Upper lobe of left lung (tissue), 6 donors: Measurements from ENCODE around the gene VPS37B. TPM values are rescaled to one million over a fixed set of nuclear protein-coding genes. Genes with fewer than 3 reads are reported as not detected.
"Not testable (repeated sequence)": the region's sequence is repeated elsewhere in the genome, so short reads cannot be mapped to it uniquely, and the experiment has no call there.

ENCODE experiments used
- ATAC-seq, 2 donors: fragments of 200-7000 bp; cut with Tn5 transposase; one replicate each; pipeline ENCODE4 v1.9.1; 2022; ENCODE audit warnings: mild to moderate bottlenecking in 2 of 2, moderate library complexity in 2 of 2; ENCODE audit not compliant: low FRiP score in 2 of 2
- DNase-seq, 2 donors: peaks; one replicate each; pipeline ENCODE4 v3.0.0-alpha.2; 2019 to 2020
- H3K27ac ChIP-seq, 4 donors: fragments of 200-600 bp; sonication (generic); one replicate each; pipeline ENCODE4 v1.5.1; 2016 to 2019
- H3K27me3 ChIP-seq, 4 donors: fragments of 200-600 bp; sonication (generic); one replicate each; pipeline ENCODE4 v1.5.1; 2017 to 2019
- H3K36me3 ChIP-seq, 4 donors: fragments of 200-600 bp; sonication (generic); one replicate each; pipeline ENCODE4 v1.5.1; 2016 to 2019
- H3K4me1 ChIP-seq, 4 donors: fragments of 200-600 bp; sonication (generic); one replicate each; pipeline ENCODE4 v1.5.1; 2018 to 2019
- H3K4me3 ChIP-seq, 4 donors: fragments of 200-600 bp; sonication (generic); one replicate each; pipeline ENCODE4 v1.5.1; 2017 to 2019; ENCODE audit warnings: mild to moderate bottlenecking in 2 of 4, moderate library complexity in 1 of 4
- H3K9me3 ChIP-seq, 4 donors: fragments of 200-600 bp; sonication (generic); one replicate each; pipeline ENCODE4 v1.5.1; 2018 to 2019
- CTCF ChIP-seq, 6 experiments: fragments of 450-650 bp in 4 of 6; fragments of 200-600 bp in 2 of 6; sonication (generic) in 2 of 6; IDR thresholded peaks; one replicate each; pipeline ENCODE4 v1.5.1; 2016 to 2019; ENCODE audit warnings: antibody characterized with exemption in 6 of 6
- EP300 ChIP-seq, 4 donors: sonication (generic); formaldehyde crosslinking; IDR thresholded peaks; one replicate each; pipeline ENCODE4 v1.5.1; 2017; ENCODE audit warnings: antibody characterized with exemption in 4 of 4, control low read depth in 2 of 4
- POLR2A ChIP-seq, 4 donors: fragments of 450-650 bp; IDR thresholded peaks; one replicate each; pipeline ENCODE4 v1.5.1; 2016 to 2017; ENCODE audit warnings: antibody characterized with exemption in 4 of 4, mild to moderate bottlenecking in 2 of 4
- POLR2AphosphoS5 ChIP-seq, 2 donors: sonication (generic); formaldehyde crosslinking; IDR thresholded peaks; one replicate each; pipeline ENCODE4 v1.5.1; 2017; ENCODE audit warnings: antibody characterized with exemption in 2 of 2
- WGBS, 2 donors: methylation state at CpG; one replicate each; pipeline ENCODE4 v1.1.5; 2017 to 2018; 5-methylcytosine and 5-hydroxymethylcytosine counted together
- total RNA-seq, 6 donors: library from RNA; depleted of rRNA in 4 of 6; stranded (reverse); fragments of >200 nt in 4 of 6; gene quantifications; one replicate each; pipeline versions ENCODE4 v1.1.0 to v1.2.1, GENCODE V29; 2016 to 2021
- donor health status: DM: no; HTN: no; CAD: no; lungs with moderate emphysema.
- donor health status: DM: no; HTN: yes; CAD: no; lungs with severe emphysema.

VPS37B gene
- total RNA-seq, 6 donors from 2014 or later = 41.2 to 93.2 (median 64.0) TPM

GRCh38 chr12:122894193-122895121, 1.5 kb downstream of the VPS37B start:
- TF ChIP-seq POLR2A (IDR thresholded peaks at IDR 0.05) = peak in 2 of 4 donors; percentile 23 to 24
- peak in 1 of 2 donors; percentile 30 for TF ChIP-seq POLR2AphosphoS5 (IDR thresholded peaks at IDR 0.05)
- no peak for TF ChIP-seq CTCF (IDR thresholded peaks at IDR 0.05)
- TF ChIP-seq EP300 (IDR thresholded peaks at IDR 0.05) = no peak
- H3K9me3 ChIP-seq = no peaks in the 10 kb centered on the region
- peaks cover 50 to 64% (median 62%) of the 10 kb centered on the region in 4 donors for H3K4me1 ChIP-seq
- WGBS, 2 donors = 18 to 25% methylated on average over 15 of the region's 15 CpGs
- H3K4me3 ChIP-seq = peak overlapping the region; percentile 68 to 92 (median 88)
- no peaks in the 10 kb centered on the region for H3K27me3 ChIP-seq
- no peaks in the 10 kb centered on the region for H3K36me3 ChIP-seq
- H3K27ac ChIP-seq = peak overlapping the region; percentile 95 to 98 (median 98)
- DNase-seq = peak in 1 of 2 donors; percentile 77
- ATAC-seq = peak; percentile 12 to 79

GRCh38 chr12:122893208-122894153, 2.4 kb downstream of the VPS37B start:
- Histone ChIP-seq H3K27ac (peak overlapping the region; percentile 95 to 98 (median 98)), H3K9me3 (no peaks in the 10 kb centered on the region), H3K36me3 (no peaks in the 10 kb centered on the region), H3K27me3 (no peaks in the 10 kb centered on the region), H3K4me1 (peaks cover 59 to 72% (median 66%) of the 10 kb centered on the region in 4 donors), H3K4me3 (peak overlapping the region in 3 of 4 donors; percentile 68 to 92 (median 86))
- TF ChIP-seq POLR2A (IDR thresholded peaks at IDR 0.05) (no peak), CTCF (IDR thresholded peaks at IDR 0.05) (no peak), EP300 (IDR thresholded peaks at IDR 0.05) (peak in 1 of 4 donors; percentile 37), POLR2AphosphoS5 (IDR thresholded peaks at IDR 0.05) (peak in 1 of 2 donors; percentile 41)
- DNase-seq (peak in 1 of 2 donors; percentile 57), ATAC-seq (peak in 1 of 2 donors; percentile 21)
- WGBS, 2 donors = 67 to 83% methylated on average over 7 of the region's 7 CpGs

GRCh38 chr12:122892724-122893123, 3.2 kb downstream of the VPS37B start:
- H3K27ac ChIP-seq = peak overlapping the region; percentile 95 to 98 (median 98)
- ATAC-seq, H3K27me3 ChIP-seq, DNase-seq, H3K9me3 ChIP-seq, H3K36me3 ChIP-seq: not testable (repeated sequence)
- H3K4me1 ChIP-seq = peaks cover 64 to 74% (median 68%) of the 10 kb centered on the region in 4 donors
- 92% methylated on average over 9 of the region's 9 CpGs for WGBS, 2 donors
- H3K4me3 ChIP-seq = peak overlapping the region in 1 of 4 donors; percentile 10

- H3K4me3 ChIP-seq = peak overlapping the region in 2 of 4 donors; percentile 9 to 10
- no peaks in the 10 kb centered on the region for H3K36me3 ChIP-seq
- H3K4me1 ChIP-seq = peaks cover 72 to 83% (median 76%) of the 10 kb centered on the region in 4 donors
- H3K27me3 ChIP-seq = no peaks in the 10 kb centered on the region
- TF ChIP-seq POLR2A (IDR thresholded peaks at IDR 0.05) (no peak), POLR2AphosphoS5 (IDR thresholded peaks at IDR 0.05) (no peak), EP300 (IDR thresholded peaks at IDR 0.05) (no peak), CTCF (IDR thresholded peaks at IDR 0.05) (no peak)
- 32 to 41% methylated on average over 10 of the region's 10 CpGs for WGBS, 2 donors
- peak overlapping the region; percentile 95 to 98 (median 98) for H3K27ac ChIP-seq
- H3K9me3 ChIP-seq = no peaks in the 10 kb centered on the region
- no peak for DNase-seq
- no peak for ATAC-seq
Measured at GRCh38 chr12:122891661-122892525, 4.0 kb downstream of the VPS37B start.
